ENCODE measurements around the gene CHAF1B.
"Not testable (repeated sequence)": the region's sequence is repeated elsewhere in the genome, so short reads cannot be mapped to it uniquely, and the experiment has no call there.

Gene CHAF1B

DNA sequence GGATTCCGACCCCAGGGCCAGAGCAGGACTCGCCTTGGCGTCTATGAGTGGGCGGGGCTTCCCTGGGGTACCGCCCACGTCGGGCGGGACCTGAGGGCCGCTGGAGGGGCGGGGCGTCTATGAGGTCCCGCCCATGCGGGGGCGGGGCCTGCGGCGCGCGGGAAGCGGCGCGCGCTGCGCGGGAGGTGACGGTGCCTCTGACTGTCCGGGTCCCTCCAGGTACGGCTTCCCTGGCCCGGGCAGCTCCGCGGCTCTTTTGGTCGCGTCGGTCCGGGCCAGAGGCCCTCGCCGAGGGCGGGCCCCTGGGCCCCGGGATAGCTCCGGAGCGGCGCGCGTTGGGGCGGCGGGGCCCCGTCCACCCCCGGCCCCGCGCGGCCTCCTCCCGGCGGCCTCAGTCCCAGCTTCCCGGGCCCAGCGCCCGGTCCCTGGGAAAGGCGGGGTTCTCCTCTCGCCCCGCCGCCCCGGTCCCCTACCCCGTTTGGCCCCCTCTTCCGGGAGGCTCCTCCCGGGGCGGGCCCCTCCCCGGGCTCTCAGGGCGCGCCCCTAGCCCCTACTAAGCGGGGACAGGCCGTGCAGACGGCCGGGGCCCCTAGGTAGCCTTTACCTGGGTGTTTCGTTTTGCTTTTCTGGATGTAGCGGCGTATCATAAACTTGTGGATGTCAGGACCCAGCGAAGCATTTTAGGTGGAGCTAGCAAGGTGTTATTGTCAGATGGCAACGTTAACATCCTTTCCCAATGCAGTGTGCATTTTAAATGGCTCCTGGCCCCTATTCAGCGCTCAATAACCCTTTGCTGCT, at the start of gene CHAF1B:
CHAF1B (plus strand) TSS at position 160 of the 798 bp plus-strand sequence. CDS start 745 bp downstream, outside the sequence.
- DNase-seq = peak; percentile 61

DNA sequence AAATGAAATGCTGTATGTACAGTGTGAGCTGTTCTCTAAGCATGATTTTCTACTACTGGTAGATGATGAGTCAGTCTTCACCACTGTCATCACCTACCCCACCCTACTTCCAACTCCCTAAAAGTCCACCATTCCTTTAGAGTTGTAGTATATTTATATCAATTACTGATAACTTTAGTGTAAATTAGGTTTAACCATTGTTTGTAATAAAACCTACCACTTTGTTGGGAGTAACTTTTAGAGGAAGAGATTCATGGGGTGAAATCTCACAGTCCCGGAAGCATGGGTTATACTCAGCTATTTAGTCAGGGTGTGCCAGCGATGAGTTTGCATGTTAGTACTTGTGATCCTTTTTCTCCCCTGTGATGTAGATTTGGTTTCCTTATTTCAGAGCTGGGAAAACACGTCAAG, 48.1 kb upstream of the CHAF1B start:
- no peak for DNase-seq

GRCh38 chr21:36338975-36339374, 46.2 kb upstream of the CHAF1B start:
- no peak for DNase-seq

DNA sequence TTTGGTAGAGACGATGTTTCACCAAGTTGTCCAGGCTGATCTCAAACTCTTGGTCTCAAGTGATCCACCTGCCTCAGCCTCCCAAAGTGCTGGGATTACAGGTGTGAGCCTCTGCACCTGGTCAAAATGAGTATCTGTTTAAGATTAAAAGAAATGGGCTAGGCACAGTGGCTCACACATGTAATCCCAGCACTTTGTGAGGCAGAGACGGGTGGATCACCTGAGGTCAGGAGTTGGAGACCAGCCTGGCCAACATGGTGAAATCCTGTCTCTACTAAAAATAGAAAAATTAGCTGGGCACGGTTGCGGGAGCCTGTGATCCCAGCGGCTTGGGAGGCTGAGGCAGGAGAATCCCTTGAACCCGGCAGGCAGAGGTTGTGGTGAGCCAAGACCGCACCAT, 42.6 kb upstream of the CHAF1B start:
- not testable (repeated sequence) for DNase-seq

DNA sequence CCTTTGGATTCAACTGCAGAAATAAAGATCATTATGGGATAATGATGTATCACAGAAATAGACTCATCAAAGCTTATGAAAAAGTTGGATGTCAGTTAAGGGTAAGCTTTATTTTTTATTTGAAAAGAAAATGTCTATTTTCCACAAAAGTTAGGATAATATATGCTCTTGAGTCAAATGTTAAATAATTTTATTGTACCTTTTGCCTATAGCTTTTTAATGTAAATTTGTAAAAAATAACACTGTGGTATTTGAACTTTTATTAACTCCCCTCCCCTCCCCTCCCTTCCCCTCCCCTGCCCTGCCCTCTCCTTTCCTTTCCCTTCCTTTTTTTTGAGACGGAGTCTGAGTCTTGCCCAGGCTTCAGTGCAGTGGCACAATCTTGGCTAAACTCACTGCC, 40.3 kb upstream of the CHAF1B start:
- DNase-seq = no peak

GRCh38 chr21:36347278-36347961, 37.8 kb upstream of the CHAF1B start:
- no peak for DNase-seq

GRCh38 chr21:36347962-36348328, 37.2 kb upstream of the CHAF1B start:
- no peak for DNase-seq

DNA sequence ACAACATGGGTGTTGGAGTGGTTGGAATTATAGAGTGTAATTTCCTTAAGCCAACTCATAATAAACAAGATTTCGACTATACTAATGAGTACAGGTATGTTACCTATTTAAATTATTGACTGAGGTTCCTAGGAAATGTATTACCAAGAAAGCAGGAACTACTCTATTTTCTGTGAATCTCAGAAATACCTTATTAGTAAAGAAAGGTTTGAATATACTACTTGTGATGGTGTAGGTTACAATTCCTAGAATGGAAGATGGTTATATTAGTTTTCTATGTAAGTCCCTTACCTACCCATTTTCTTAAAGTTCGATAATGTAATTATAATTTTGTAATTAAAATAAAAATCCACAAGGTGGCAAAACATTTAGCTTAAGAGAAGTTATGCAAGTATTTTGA, 35.9 kb upstream of the CHAF1B start:
- no peak for DNase-seq

GRCh38 chr21:36350282-36350910, 34.8 kb upstream of the CHAF1B start:
- DNase-seq = no peak

GRCh38 chr21:36354918-36355680, 30.1 kb upstream of the CHAF1B start:
- no peak for DNase-seq

GRCh38 chr21:36355868-36356267, 29.3 kb upstream of the CHAF1B start:
- peak; percentile 55 for DNase-seq

- DNase-seq = no peak
These were observed 26.0 kb upstream of the CHAF1B start for GRCh38 chr21:36359185-36359584.

- DNase-seq = no peak
These were observed 16.0 kb upstream of the CHAF1B start for GRCh38 chr21:36369064-36369685.

DNA sequence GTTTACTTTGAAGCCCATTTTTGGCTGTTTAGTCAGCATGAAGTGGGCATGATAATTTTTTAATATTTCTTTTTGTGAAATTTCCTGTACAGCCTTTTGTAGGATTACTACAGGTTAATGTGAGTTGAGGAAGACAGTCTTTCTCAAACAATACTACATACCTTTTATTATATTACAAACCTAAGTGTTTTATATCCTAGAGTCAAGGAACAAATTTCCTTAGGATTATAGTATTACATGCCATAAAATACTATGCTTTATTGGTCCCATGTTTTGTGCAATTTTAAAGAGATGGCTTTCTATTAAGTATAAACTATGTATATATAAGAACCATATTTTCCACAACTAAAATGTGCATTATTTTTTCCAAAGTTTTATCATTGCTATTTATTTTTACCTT, 9.2 kb upstream of the CHAF1B start:
- DNase-seq = no peak

GRCh38 chr21:36377391-36377842, 7.8 kb upstream of the CHAF1B start:
- DNase-seq = no peak

DNA sequence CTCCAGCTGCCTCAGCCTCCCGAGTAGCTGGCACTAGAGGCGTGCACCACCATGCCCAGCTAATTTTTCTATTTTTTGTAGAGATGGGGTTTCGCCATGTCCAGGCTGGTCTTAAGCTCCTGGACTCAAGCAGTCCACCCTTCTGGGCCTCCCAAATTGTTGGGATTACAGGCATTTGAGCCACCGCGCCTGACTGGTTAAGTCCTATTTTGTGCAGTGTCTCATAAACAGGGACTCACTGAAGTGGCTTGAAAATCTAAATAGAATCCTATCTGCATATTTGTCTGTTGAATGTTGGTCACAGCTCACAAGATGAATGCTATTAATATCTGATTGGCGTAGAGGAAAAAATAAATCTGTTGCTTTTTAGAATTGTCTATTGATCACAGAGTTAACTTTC, 5.9 kb upstream of the CHAF1B start:
- DNase-seq = no peak

GRCh38 chr21:36381841-36382589, 3.2 kb upstream of the CHAF1B start:
- DNase-seq = no peak

- DNase-seq = not testable (repeated sequence)
These were observed 2.5 kb upstream of the CHAF1B start for GRCh38 chr21:36382722-36383121.

GRCh38 chr21:36384885-36385232, 333 bp upstream of the CHAF1B start:
- DNase-seq = no peak

GRCh38 chr21:36386031-36386642, 945 bp downstream of the CHAF1B start:
- no peak for DNase-seq

DNA sequence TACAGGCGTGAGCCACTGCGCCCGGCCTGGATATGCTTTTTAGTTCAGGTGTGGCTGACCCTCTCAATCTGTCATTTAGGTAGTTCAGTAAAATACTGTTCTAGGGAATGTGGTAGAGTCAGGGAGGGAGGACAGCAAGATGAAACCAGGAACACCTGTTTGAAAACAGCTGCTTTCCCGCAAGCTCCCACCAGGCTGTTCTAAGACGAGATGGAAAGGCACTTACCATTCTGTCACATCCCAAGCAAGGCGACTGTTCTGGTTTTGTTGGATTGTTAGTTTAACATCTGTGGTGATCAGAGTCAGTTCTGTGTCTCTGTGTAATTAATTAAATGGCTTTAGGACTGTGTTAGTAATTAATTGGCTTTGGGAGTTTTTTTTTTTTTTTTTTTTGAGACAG, 2.9 kb downstream of the CHAF1B start:
- DNase-seq = no peak

DNA sequence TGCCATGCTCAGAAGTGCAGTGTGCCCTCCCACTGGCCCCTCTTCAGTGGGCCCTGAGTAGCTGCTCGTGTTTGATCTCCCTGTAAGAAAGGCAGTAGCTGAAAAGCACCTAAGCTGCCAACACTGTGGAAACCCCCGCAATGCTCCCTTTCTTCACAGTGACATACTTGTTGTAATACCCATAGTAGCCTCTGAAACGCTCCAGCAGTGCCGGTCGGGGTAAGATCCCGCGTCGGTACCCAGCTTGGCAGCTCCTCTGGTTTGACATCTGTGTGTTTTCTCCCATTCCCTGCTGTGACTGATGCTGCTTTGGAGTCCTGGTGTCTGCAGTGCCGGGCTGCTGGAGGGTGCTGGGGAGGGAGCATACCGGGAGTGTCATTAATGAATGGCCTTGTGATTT, 3.6 kb downstream of the CHAF1B start:
- DNase-seq = no peak

All from NCI-H1417 treated with DMSO at 0.1 percent for 48 hours (cell line).